Aorta (tissue), 5 donors: ENCODE results near the gene TAGLN2. TPM values are rescaled to one million over a fixed set of nuclear protein-coding genes. Genes with fewer than 3 reads are reported as not detected.

Source experiments
- ATAC-seq: fragments of 200-7000 bp; cut with Tn5 transposase; one replicate; pipeline ENCODE4 v1.9.1; 2022; ENCODE audit warnings: moderate library complexity; ENCODE audit not compliant: low FRiP score
- DNase-seq, 2 donors: peaks; one replicate each; pipeline ENCODE4 v3.0.0-alpha.2; 2020
- H3K27ac ChIP-seq, 2 donors: one replicate each; pipeline ENCODE4 v1.5.1; 2013; ENCODE audit warnings: low read length in 2 of 2, mild to moderate bottlenecking in 2 of 2, moderate library complexity in 2 of 2, control low read depth in 1 of 2, inconsistent platforms in 1 of 2, low read depth in 1 of 2
- H3K27me3 ChIP-seq, 2 donors: one replicate each; pipeline ENCODE4 v1.6.1; 2013; ENCODE audit warnings: control low read depth in 1 of 2, low read length in 1 of 2, mild to moderate bottlenecking in 1 of 2, moderate library complexity in 1 of 2; ENCODE audit not compliant: insufficient read depth in 2 of 2, control insufficient read depth in 1 of 2
- H3K36me3 ChIP-seq, 2 donors: one replicate each; pipeline ENCODE4 v1.6.1; 2013; ENCODE audit warnings: control low read depth in 1 of 2, low read length in 1 of 2, mild to moderate bottlenecking in 1 of 2; ENCODE audit not compliant: insufficient read depth in 2 of 2, control insufficient read depth in 1 of 2
- H3K4me1 ChIP-seq, 2 donors: one replicate each; pipeline ENCODE4 v1.6.1; 2013; ENCODE audit warnings: low read length in 2 of 2, control low read depth in 1 of 2, mild to moderate bottlenecking in 1 of 2, moderate library complexity in 1 of 2; ENCODE audit not compliant: insufficient read depth in 2 of 2, control insufficient read depth in 1 of 2
- H3K4me3 ChIP-seq, 2 donors: one replicate each; pipeline ENCODE4 v1.5.1; 2013; ENCODE audit warnings: low read length in 2 of 2, control low read depth in 1 of 2, mild to moderate bottlenecking in 1 of 2
- H3K9me3 ChIP-seq: one replicate; pipeline ENCODE4 v1.6.1; 2013; ENCODE audit warnings: mild to moderate bottlenecking, low read length; ENCODE audit not compliant: control insufficient read depth
- WGBS, 2 donors: extraction: QIAGEN DNeasy Blood & Tissue Kit; methylation state at CpG; one replicate each; pipeline ENCODE4 v1.1.7; 2013; 5-methylcytosine and 5-hydroxymethylcytosine counted together
- intact Hi-C, 2 donors: fragments of 100-400 bp; cut with DNase I; formaldehyde crosslinking; loops; one replicate each; pipeline versions ENCODE4 v1.14.2 to v1.15.0; 2022
- polyA plus RNA-seq, 2 donors: library from polyadenylated mRNA; stranded (reverse); fragments of 200-250 nt; gene quantifications; one replicate each; pipeline ENCODE4 v1.2.3, GENCODE V29; 2013
- total RNA-seq, 2 donors: library from RNA; stranded (reverse); fragmentation: NEBNext Ultra II Directional; extraction: Animal tissue kit (Norgen Biotek cat#: 25700); gene quantifications; one replicate each; pipeline ENCODE4 v1.2.1, GENCODE V29; 2021
- donor health status: healthy with polysubstance abuse.
- donor health status: Bipolar disorder and iron deficiency.
- donor health status: DM: no; HTN: no; CAD: no.
- donor health status: DM: no; HTN: no; CAD: no.
- donor health status: DM: yes; HTN: yes; CAD: no.

Gene TAGLN2
- total and polyA plus RNA-seq, 4 donors: 316 to 383 (median 350) TPM

- no peak overlapping the region for H3K4me3 ChIP-seq
- no peaks in the 10 kb centered on the region for H3K36me3 ChIP-seq
- H3K4me1 ChIP-seq: no peaks in the 10 kb centered on the region
- peak in 1 of 2 donors; percentile 77 for DNase-seq
- WGBS, 2 donors: 82 to 87% methylated on average over 48 of the region's 48 CpGs
- no peak for ATAC-seq
- intact Hi-C loops: loop anchor here in 1 of 2 donors (5.0 to 10.0 kb wide), 2 partner anchors 32 to 285 kb away; no protein-coding TSS in a partner anchor
- no peaks in the 10 kb centered on the region for H3K27me3 ChIP-seq
- H3K27ac ChIP-seq: no peak overlapping the region
- H3K9me3 ChIP-seq: no peaks in the 10 kb centered on the region
These were observed 4.1 kb upstream of the TAGLN2 start for GRCh38 chr1:159929155-159930051.

GRCh38 chr1:159928491-159929050, 3.3 kb upstream of the TAGLN2 start:
- Histone ChIP-seq H3K9me3 (no peaks in the 10 kb centered on the region), H3K4me1 (no peaks in the 10 kb centered on the region), H3K4me3 (no peak overlapping the region), H3K27me3 (no peaks in the 10 kb centered on the region), H3K27ac (no peak overlapping the region), H3K36me3 (no peaks in the 10 kb centered on the region)
- intact Hi-C loops: loop anchor here in 1 of 2 donors (10.0 kb wide), 1 partner anchor 286 kb away; no protein-coding TSS in a partner anchor
- DNase-seq: peak in 1 of 2 donors; percentile 74
- ATAC-seq: no peak
- 95 to 96% methylated on average over 18 of the region's 18 CpGs for WGBS, 2 donors

GRCh38 chr1:159927849-159928431, 2.6 kb upstream of the TAGLN2 start:
- intact Hi-C loops: loop anchor here in 1 of 2 donors (10.0 kb wide), 1 partner anchor 287 kb away; no protein-coding TSS in a partner anchor
- H3K4me1 ChIP-seq: no peaks in the 10 kb centered on the region
- no peaks in the 10 kb centered on the region for H3K27me3 ChIP-seq
- no peaks in the 10 kb centered on the region for H3K36me3 ChIP-seq
- H3K9me3 ChIP-seq: no peaks in the 10 kb centered on the region
- H3K4me3 ChIP-seq: no peak overlapping the region
- ATAC-seq: no peak
- 84 to 85% methylated on average over 13 of the region's 13 CpGs for WGBS, 2 donors
- peak in 1 of 2 donors; percentile 74 for DNase-seq
- H3K27ac ChIP-seq: no peak overlapping the region

- intact Hi-C loops: loop anchor here in 1 of 2 donors (10.0 kb wide), 1 partner anchor 287 kb away; no protein-coding TSS in a partner anchor
- WGBS, 2 donors: 88 to 94% methylated on average over 16 of the region's 16 CpGs
- H3K4me1 ChIP-seq: no peaks in the 10 kb centered on the region
- peak in 1 of 2 donors; percentile 77 for DNase-seq
- H3K27me3 ChIP-seq: no peaks in the 10 kb centered on the region
- H3K4me3 ChIP-seq: no peak overlapping the region
- no peaks in the 10 kb centered on the region for H3K36me3 ChIP-seq
- no peak overlapping the region for H3K27ac ChIP-seq
- ATAC-seq: no peak
- H3K9me3 ChIP-seq: no peaks in the 10 kb centered on the region
These were observed 2.0 kb upstream of the TAGLN2 start for GRCh38 chr1:159927211-159927848.

- peak overlapping the region; percentile 19 to 66 for H3K4me3 ChIP-seq
- intact Hi-C loops: loop anchor here in 1 of 2 donors (2.0 to 10.0 kb wide), 2 partner anchors 71 to 289 kb away; no protein-coding TSS in a partner anchor
- H3K27ac ChIP-seq: peak overlapping the region in 1 of 2 donors; percentile 43
- H3K4me1 ChIP-seq: no peaks in the 10 kb centered on the region
- DNase-seq (peak in 1 of 2 donors; percentile 78), ATAC-seq (no peak)
- H3K27me3 ChIP-seq: no peaks in the 10 kb centered on the region
- no peaks in the 10 kb centered on the region for H3K36me3 ChIP-seq
- 1 to 2% methylated on average over 7 of the region's 7 CpGs for WGBS, 2 donors
- H3K9me3 ChIP-seq: no peaks in the 10 kb centered on the region
These were observed 392 bp upstream of the TAGLN2 start for GRCh38 chr1:159925719-159926078.

- intact Hi-C loops: loop anchor here in 1 of 2 donors (2.0 to 10.0 kb wide), 3 partner anchors 69 to 291 kb away; partner anchors contain the start of gene IGSF8
- no peaks in the 10 kb centered on the region for H3K4me1 ChIP-seq
- H3K4me3 ChIP-seq: peak overlapping the region; percentile 66 to 86
- no peaks in the 10 kb centered on the region for H3K9me3 ChIP-seq
- H3K36me3 ChIP-seq: peaks cover 0 to 6% of the 10 kb centered on the region in 2 donors
- 0 to 1% methylated on average over 23 to 31 of the region's 31 CpGs for WGBS, 2 donors
- peak; percentile 88 for ATAC-seq
- H3K27ac ChIP-seq: peak overlapping the region; percentile 88 to 95
- H3K27me3 ChIP-seq: no peaks in the 10 kb centered on the region
- peak; percentile 95 to 98 for DNase-seq
These were observed 1.1 kb downstream of the TAGLN2 start for GRCh38 chr1:159924025-159924790.

GRCh38 chr1:159923203-159924024, 1.9 kb downstream of the TAGLN2 start:
- H3K27me3 ChIP-seq: no peaks in the 10 kb centered on the region
- peaks cover 2 to 8% of the 10 kb centered on the region in 2 donors for H3K36me3 ChIP-seq
- WGBS, 2 donors: 0% methylated on average over 20 of the region's 20 CpGs
- H3K4me3 ChIP-seq: peak overlapping the region; percentile 66 to 86
- no peaks in the 10 kb centered on the region for H3K4me1 ChIP-seq
- H3K27ac ChIP-seq: peak overlapping the region; percentile 85 to 88
- peak; percentile 74 for ATAC-seq
- peak; percentile 93 for DNase-seq
- no peaks in the 10 kb centered on the region for H3K9me3 ChIP-seq
- intact Hi-C loops: loop anchor here in 1 of 2 donors (2.0 to 10.0 kb wide), 3 partner anchors 69 to 291 kb away; partner anchors contain the start of gene IGSF8
